HG02840 (cell line): ENCODE results near the gene SYVN1.

ENCODE experiments used
- ATAC-seq: cut with Tn5 transposase; IDR thresholded peaks from one replicate; pipeline ENCODE4 v1.9.1; 2021; ENCODE audit warnings: mild to moderate bottlenecking, moderate library complexity, moderate number of reproducible peaks; ENCODE audit not compliant: unreplicated experiment, low FRiP score

SYVN1 gene

GRCh38 chr11:65114538-65115171 is 19.7 kb downstream of the SYVN1 start:
- ATAC-seq: no peak

DNA sequence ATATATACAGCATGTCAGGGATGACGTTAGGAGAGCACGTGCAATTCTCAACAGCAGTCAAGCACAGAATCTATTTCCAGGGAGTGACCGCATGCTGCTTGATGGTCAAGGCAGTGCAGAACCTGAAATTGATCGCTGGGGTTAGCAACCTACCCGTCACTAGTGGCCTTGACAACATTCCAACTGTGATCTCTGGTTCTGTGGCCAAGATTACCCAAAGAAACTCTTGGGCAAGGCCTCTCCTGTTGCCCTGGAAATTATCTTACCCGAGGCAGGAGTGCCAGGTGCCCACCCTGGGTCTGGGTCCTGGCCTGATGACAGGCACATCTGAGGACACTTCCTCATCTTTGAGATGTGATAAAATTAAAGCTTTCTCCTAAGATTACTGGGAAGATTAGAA is 20.5 kb downstream of the SYVN1 start:
- no peak for ATAC-seq

DNA sequence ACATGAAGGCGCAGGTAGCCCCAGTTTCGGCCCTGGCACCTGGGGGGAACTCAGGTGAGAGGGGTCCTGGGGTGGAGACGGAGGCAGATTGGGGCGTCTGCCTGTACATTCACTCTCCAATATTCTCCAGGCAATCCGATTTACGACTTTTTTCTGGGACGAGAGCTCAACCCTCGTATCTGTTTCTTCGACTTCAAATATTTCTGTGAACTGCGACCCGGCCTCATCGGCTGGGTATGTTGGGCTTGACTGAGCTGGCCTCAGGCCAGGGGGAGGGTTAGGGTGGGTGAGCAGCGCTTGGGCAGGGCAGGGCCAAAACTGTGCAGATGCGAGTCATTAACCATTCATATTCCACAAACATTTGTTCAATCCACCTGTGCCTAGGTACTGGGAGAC is 21.0 kb downstream of the SYVN1 start:
- ATAC-seq: no peak

DNA sequence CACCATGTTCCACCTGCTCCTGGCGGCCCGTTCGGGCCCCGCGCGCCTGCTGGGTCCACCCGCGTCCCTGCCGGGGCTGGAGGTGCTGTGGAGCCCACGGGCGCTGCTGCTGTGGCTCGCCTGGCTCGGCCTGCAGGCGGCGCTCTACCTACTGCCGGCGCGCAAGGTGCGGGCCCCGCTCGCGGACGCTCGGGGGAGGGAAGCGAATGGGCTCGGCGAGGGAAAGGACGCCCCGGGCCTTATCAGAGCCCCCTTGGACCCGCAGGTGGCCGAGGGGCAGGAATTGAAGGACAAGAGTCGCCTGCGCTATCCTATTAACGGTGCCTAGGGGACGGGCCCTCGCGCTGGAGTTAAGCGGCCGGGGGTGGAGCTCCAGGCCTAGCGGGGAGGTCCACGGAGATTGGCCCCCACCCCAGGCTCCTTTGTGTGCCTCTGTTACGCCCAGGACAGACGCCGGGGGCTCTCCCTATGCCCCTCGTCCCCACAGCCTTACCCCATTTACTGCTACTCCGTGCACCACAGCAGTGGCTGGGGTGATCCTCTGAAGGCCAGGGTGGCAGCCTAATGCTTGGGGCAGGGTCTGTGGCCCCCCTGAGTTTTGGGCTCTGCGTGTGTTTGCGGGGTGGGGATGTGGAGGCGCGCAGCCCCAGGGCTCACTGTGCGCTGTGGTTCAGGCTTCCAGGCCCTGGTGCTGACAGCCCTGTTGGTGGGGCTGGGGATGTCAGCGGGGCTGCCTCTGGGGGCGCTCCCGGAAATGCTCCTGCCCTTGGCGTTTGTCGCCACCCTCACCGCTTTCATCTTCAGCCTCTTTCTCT is 21.6 kb downstream of the SYVN1 start:
- no peak for ATAC-seq

DNA sequence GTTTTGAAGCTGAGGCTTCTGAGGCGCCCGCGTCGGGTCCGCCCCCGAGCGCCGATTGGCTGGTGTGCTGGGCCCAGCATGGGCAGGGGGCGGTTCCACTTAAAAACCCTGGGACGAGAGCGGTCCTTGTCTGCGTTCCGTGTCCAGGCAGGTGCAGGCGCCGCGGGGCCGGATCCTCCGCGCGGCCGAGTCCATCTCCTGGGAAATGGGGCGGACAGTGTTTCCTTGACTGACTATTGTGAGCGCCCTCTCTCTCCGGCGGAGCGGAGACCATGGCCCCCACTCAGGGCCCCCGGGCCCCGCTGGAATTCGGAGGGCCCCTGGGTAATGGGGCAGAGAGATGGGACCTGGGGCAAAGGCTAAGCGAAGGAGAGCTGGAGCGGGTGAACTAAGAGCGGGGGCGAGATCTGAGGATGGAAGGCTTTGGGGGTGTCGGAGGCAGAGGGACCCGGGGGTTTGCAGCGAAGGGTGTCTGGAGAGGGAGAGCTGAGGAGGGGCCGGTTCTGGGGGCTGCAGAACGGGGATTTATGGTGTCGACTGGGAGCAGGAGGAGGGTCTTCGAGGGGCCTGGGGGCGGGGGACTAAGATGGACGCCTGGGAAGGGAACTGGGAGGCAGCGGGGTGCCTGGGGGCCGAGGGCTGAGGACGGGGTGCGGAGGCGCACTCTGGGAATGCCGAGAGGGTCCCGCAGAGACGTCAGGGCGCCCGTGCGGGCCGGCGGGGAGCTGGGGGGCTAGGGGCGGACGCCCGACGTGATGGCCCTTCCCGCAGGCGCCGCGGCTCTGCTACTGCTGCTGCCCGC is 22.4 kb downstream of the SYVN1 start, which contains the start of gene TM7SF2:
Gene TM7SF2, plus strand, starts transcription at position 129 of the 802 bp plus-strand sequence. Its CDS starts 144 bp downstream, at position 273.
- peak; percentile 64 for ATAC-seq

DNA sequence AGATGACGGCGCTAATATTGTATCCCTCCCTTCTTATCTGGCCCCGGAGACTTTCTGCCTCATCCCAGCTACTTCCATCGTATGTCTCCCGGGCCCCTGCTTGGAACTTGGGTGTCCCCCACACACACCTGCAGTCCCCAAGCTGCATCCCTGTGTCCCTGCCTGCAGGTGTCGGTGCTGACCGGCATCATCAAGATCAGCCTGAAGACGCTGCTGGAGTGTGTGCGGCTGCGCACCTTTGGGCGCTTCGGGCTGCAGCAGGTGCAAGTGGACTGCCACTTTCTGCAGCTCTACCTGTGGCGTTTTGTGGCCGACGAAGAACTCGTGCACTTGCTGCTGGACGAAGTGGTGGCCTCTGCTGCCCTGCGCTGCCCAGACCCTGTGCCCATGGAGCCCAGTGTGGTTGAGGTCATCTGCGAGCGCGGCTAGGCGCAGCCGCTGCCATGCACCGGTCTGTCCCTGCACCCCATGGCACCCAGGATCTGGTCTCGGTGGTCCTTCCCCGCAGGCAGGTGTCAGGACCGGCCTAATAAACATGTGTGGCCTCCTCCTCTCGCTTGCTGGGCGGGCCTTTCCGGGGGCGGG is 23.1 kb downstream of the SYVN1 start:
- ATAC-seq: no peak

- no peak for ATAC-seq
These were observed 23.9 kb downstream of the SYVN1 start for GRCh38 chr11:65110354-65110861.

DNA sequence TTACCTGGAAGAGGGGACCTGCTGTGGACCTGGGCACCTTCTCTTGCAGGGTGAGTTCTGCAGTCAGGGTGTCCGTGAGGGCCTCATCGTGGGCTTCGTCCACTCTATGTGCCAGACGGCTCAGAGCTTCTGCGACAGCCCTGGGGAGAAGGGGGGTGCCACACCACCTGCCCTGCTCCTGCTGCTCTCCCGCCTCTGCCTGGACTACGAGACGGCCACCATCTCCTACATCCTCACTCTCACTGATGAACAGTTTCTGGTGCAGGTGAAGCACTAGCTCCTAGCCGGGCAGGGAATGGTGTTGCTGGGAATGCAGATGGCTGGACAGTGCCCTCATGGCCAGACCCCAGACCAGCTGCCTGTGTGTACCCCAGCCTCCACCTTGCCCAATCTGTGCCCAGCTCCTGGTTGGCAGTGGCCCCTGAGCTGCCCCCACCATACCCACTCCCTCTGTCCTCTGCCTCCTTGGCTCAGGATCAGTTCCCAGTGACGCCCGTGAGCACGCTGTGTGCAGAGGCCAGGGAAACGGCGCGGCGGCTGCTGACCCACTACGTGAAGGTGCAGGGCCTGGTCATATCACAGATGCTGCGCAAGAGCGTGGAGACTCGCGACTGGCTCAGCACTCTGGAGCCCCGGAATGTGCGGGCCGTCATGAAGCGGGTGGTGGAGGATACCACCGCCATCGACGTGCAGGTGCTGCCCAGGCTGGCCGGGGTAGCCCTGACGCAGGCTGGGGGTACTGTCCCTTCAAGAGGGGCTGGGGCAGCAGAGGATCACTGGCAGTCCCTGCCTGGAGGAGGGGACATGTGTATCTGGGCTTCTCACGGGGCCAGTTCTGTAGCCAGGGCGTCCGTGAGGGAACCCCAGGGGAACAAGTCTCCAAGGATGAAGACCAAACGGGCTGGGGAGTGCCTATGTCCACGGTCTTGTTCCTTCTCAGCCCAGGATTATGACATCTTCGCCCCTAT is 24.8 kb downstream of the SYVN1 start:
- no peak for ATAC-seq

GRCh38 chr11:65108469-65109123 is 25.7 kb downstream of the SYVN1 start:
- no peak for ATAC-seq

DNA sequence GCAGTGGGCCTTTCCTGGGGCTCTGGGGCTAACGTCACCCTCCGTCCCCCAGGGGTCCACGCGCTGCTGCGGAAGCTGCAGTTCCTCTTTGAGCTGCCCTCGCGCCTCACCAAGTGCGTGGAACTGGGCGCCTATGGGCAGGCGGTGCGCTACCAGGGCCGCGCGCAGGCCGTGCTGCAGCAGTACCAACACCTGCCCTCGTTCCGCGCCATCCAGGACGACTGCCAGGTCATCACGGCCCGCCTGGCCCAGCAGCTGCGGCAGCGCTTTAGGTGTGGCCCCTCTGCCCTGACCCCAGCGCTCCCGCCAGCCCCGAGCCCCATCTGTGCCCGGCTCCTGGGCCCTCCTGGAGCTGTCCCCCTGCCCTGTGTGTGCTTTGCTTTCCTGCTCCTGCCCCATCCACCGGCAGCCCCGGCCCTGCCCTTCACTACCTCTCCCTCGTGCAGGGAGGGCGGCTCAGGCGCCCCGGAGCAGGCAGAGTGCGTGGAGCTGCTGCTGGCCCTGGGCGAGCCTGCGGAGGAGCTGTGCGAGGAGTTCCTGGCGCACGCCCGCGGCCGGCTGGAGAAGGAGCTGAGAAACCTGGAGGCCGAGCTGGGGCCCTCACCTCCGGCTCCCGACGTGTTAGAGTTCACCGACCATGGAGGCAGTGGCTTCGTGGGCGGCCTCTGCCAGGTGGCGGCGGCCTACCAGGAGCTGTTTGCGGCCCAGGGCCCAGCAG is 26.4 kb downstream of the SYVN1 start:
- no peak for ATAC-seq

DNA sequence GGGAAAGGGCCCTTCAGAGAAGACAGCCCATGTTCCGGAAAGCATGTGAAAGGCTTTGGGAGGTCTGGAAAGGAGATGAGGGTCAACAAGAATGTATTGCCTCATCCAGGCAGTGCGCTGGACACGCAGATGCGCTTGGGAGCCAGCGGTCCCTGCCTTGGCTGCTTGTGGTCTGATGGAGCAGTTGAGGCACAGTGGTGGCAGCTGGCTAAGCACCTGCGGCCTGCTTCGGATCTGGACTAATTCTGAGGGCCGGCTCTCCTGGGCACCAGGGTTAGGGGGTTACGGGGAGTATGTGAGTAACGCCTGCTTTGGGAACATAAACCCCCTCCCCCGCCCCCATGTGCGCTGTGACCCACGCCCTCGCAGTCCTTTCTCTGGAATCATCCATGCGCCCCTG is 27.2 kb downstream of the SYVN1 start:
- ATAC-seq: no peak

- no peak for ATAC-seq
These were observed 29.7 kb downstream of the SYVN1 start for GRCh38 chr11:65104628-65105027.

- ATAC-seq: no peak
These were observed 30.8 kb downstream of the SYVN1 start for GRCh38 chr11:65103476-65103875.

GRCh38 chr11:65102142-65103095 is 31.9 kb downstream of the SYVN1 start:
- no peak for ATAC-seq

DNA sequence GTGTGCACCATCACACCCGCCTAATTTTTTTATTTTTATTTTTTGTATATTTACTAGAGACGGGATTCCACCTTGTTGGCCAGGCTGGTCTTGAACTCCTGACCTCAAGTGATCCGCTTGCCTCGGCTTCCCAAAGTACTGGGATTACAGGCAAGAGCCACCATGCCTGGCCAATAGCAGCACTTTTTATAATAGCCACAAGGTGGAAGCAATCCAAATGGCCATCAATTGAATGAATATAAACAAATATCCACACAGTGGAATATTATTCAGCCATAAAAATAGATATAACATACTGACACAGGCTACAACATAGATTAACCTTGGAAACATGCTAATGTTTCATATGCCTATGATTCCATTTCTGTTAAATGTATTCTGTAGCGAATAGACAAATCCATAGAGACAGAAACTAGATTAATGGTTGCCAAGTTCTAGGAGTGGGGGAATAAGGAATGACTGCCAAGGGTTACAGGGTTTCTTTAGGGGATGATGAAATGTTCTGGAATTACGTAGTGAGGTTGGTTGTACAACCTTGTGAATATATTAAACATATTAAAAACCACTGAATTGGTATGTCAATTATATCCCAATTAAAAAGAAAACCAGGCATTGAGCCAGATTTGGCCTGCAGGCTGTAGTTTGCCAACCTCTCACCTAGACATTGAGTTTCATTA is 33.5 kb downstream of the SYVN1 start:
- no peak for ATAC-seq

DNA sequence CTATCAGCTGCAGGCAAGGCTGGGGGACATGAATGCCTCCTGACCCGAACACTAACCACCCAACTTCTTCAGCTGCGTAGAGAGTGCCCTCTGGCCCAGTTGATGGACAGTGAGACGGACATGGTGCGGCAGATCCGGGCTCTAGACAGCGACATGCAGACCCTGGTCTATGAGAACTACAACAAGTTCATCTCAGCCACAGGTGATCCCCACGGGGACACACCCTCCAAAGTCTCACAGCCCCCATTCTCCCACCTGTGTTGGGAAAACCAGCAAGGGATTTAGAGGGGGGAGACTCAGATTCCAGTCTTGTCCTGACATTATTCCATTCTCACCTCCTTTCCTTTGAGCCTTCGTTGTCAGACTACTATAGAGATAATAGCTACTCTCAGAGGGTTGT is 37.4 kb downstream of the SYVN1 start:
- ATAC-seq: no peak
